Activated CD4-positive, alpha-beta T cell treated with anti-CD3 and anti-CD28 coated beads, Interleukin-2, amount 50 U/mL, for 4 hours (primary cell): Measurements from ENCODE around the gene FAM174B.

Source experiments
- DNase-seq, 2 experiments: peaks; one replicate each; pipeline ENCODE4 v3.0.0-alpha.2; 2020

FAM174B gene

GRCh38 chr15:92599394-92599970 is 56.1 kb downstream of the FAM174B start:
- DNase-seq, result no peak

- no peak for DNase-seq
These were observed 58.0 kb downstream of the FAM174B start for GRCh38 chr15:92597548-92597947.

DNA sequence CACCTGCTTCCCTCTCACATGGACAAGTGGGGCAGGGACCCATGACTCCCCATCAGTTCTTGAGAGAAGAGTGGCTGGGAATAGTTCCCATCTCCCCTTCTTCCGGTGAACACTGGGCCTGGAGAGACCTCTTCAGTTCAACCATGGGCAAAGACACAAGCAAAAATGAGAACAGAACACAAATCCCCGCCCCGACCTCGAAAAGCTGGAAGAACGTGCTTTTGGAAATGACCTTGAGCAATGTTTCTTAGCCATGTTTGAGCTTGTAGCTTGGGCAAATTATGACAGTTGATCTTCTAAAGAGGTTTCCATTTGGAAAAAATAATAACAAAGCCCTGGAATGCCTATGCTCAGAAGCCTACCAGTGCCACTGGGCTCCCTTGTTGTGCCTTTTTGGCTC is 59.0 kb downstream of the FAM174B start:
- no peak for DNase-seq

DNA sequence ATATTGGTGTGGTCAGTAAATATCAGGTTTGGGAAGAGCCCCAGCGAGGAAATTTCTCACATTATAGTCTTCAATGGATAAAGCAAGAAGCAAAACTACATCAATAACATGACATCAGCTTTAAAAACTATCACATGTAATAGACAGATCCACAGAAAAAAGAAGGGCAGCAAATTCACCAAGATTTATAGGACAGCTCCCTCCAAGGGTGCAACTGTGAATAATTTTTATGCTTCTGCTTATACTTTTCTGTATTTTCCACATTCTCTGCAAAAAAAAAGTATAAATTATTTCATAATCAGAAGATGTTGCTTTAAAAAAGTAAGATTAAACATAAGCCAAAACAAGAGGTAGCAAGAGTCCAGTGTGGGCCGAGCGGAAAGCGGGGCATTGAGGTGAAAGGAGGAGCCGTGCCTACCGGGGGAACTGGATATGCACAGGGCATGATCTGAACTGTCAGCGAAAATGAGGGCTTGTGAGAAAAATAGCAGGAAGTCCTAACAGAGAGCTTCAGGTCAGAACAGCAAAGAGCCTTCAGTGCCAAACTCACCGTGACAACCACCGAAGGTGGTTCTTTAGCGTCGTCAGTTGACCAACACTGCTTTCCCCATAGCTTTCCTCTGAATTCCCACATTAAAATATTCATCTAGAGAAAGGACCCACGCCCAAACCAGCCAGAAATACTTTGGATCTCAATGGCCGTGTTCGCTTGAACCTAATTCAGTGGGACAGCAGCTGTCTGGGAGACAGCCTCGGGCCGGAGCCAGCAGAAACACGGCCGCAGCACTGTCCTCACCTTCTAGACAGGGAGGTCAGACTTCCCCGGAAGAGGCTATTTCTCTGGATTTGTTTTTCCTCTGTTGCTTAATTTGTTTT is 59.8 kb downstream of the FAM174B start:
- DNase-seq, result no peak

DNA sequence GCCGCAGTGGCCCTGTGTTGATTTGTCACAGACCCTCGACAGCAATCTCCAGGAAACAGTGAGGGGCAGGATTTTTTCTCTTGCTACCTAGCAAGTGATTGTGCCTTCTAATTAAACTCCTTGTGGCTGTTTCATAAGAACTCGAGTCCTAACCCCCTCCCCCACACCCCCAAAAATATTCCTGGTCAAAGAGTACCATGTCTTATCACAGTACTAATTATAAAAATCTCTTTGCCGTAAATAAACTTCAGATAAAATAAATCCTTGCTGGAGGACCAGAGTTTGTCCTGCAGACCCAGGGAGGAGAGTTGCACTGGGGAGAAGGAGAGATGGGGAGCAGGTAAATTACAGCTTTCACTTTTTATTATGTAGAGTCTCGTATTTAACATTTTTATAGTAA is 64.3 kb downstream of the FAM174B start:
- DNase-seq, result no peak

GRCh38 chr15:92586966-92587365 is 68.6 kb downstream of the FAM174B start:
- no peak for DNase-seq

- DNase-seq, result no peak
These were observed 69.1 kb downstream of the FAM174B start for GRCh38 chr15:92586383-92586942.

DNA sequence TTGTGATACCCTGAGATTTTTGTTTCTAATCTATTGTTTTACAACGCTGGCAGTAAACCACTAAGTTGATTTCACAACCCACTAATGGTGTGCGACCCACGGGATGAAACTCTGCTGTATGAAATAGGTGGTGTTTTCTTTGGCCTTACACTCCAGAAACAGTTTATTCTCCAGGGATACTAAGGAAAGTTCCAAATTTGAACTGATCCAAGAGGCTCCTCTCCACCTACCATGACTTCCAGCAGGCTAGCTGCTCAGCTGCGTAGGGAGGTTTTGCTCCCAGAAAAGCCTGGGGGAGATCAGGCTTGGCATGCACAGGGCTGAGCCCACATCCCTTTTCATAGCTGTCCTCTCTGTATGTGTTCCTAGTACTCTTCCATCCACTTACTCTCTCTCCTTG is 71.5 kb downstream of the FAM174B start:
- no peak for DNase-seq

DNA sequence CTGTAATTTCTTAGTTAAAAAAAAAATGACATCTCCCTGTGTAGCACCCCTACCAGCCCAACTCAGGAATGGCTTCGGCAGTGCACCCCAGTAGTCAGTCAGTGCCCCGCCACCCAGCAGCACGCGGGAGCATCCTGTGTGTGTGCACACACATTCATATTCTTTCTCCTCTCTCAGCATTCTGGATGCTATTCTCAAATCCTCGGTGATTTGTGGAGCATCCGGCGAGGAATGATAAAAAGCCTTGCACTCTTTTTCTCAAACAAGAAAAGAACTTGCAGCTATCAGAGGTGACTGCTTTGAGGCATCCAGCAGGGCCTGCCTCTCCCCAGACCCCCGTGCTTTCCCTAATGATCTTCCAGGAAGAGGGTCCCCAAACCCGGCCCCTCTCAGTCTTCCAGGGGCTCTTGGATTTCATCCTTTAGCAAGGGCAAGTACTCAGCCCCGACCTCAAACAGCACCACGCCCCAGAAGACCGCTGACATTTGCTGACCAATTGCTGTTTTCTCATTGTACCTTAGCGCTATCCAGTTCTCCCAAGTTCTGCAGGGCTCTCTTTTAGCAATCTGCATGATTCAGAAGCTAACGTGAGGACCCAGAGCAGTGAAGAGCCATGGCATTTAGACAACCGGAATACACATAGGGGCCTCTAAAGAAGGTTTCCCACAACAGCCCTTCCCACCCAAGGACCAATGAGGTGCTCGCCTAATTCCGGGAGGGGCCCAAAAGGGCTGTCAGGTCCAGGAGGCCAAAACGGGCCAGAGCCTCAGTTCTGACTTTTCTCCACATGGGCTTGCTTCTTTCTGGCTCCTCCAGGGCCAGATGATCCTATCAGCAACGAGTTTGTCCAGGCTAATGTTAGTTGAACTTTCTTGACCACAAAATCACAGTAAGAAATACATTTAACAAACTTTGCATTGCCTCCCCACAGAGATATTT is 72.2 kb downstream of the FAM174B start:
- no peak for DNase-seq

GRCh38 chr15:92582206-92582605 is 73.4 kb downstream of the FAM174B start:
- DNase-seq, result no peak

GRCh38 chr15:92580933-92581445 is 74.6 kb downstream of the FAM174B start:
- no peak for DNase-seq

DNA sequence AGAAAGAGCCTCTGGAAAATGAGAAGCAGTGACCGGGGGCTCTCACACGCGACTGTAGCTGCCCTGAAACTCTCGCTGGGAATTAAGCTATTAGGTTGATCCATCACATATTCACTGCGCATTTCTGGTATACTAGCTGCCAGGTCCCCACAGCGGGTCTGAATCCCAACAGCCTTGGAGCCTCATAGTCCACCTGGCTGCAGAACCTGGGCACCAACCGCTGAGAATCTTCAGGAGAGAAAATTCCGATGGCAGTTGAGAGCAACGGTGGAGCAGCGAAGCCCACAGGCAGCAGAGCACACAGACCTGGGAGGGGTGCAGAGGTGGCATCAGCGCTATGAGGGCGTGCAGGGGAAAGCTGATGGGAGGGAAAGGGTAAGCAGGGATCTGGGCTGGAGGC is 75.1 kb downstream of the FAM174B start:
- DNase-seq, result no peak

GRCh38 chr15:92579931-92580470 is 75.6 kb downstream of the FAM174B start:
- DNase-seq, result no peak

DNA sequence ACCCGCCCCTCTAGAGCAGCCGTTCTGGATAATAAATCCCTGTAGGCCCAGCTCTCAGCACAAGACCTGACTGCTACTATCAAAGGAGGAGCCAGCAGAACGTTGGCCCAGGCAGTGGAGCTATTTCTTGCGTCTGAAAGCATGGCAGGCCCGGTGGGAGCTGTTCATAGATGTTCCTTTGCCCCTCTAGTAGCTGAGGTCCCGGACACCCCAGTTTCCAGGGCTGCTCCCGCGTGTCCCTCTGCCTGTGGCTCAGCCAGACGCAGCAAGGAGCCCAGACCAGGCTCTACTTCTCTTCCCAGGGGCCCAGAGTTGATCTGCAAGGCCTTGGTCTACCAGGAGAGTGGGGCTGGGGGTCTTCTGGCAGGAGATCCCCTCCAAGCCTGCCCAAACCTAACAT is 76.1 kb downstream of the FAM174B start:
- DNase-seq, result no peak

GRCh38 chr15:92578096-92578835 is 77.3 kb downstream of the FAM174B start:
- no peak for DNase-seq

GRCh38 chr15:92576597-92577200 is 78.9 kb downstream of the FAM174B start:
- DNase-seq, result no peak

DNA sequence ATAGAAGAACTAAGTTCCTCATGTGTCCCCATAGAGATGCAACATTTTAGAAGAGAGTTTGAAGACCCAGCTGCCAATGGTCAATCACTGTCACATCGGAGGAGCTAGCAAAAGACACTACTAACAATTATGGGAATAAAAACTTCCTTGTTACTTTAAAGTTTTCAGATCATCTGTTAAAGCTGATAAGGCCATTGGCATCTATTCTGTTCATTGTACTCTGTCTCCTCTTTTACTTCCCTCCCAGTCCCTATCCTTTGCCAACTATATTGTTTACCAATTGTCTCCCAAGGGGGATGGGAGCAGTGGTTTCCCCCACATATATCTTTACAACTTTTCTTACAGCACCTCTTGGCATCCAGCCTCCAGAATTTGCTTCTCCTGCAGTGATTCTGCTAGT is 81.0 kb downstream of the FAM174B start:
- DNase-seq, result no peak

GRCh38 chr15:92574161-92574560 is 81.4 kb downstream of the FAM174B start:
- DNase-seq, result no peak

- no peak for DNase-seq
These were observed 83.8 kb downstream of the FAM174B start for GRCh38 chr15:92571824-92572223.

DNA sequence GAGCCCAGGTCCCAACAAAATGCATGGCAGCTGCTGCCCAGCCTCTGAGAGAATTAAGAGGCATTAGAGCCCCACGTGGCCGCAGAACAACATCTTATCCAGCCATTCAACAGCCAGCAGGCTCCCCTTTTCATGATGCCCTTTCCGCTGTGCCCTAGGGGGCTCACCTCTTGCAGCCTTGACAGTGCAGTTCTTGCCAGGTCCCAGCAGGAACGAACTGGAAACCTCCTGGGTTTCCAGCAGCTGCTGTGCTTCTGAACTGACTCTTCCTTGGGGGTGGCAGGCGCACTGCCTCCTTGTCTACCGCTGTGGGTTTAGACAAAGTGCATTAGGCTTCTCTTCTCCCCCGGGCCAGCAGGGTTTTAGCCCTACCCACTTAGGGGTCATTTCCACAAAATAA is 85.2 kb downstream of the FAM174B start:
- no peak for DNase-seq

DNA sequence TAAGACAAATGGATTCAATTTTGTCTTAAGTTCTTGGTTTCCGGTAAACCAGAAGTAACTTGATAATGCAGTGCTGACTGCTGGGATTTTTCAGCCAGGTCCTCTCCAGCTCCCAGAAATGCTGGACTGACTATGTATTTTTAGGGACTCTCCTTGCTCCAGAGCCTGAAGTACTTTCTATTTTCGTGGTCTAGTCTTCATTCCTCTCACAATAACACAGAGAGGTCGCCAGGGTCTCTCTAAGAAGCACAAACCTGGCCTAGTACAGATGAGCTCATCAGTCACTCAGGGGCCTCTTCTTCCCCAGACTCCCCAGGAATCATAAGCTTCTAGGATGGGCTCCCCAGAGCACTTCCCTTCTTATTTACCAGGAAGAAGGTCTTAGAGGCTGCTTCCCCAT is 85.8 kb downstream of the FAM174B start:
- no peak for DNase-seq
